K562 (cell line): ENCODE measurements around the gene GMPR. TPM values are rescaled to one million over a fixed set of nuclear protein-coding genes. Genes with fewer than 3 reads are reported as not detected.

ENCODE experiments used
- ATAC-seq: fragments of 200-7000 bp; cut with Tn5 transposase; 3 replicates; pipeline ENCODE4 v1.9.1; 2020; ENCODE audit warnings: moderate library complexity
- BruUV-seq: library from RNA; stranded (reverse); fragments of 400-500 nt; replicated peaks from 2 replicates; lab custom pipeline; 2021; lab: Mats Ljungman, UMichigan
- CTCF ChIA-PET: fragments of 300-600 bp; formaldehyde crosslinking; extraction: SDS; loops from one replicate; lab custom pipeline; 2021; ENCODE audit warnings: low intra/inter-chr PET ratio; lab: Yijun Ruan, JAX
- POLR2A ChIA-PET: fragments of 300-600, 350-650 bp; sonication (Branson Sonifier 250); formaldehyde crosslinking; extraction: SDS; loops from one replicate; lab custom pipeline; 2021; ENCODE audit warnings: antibody characterized with exemption, inconsistent platforms; lab: Yijun Ruan, JAX
- DNase-seq, 4 experiments: peaks; one replicate each; pipeline versions ENCODE4 v3.0.0 to v3.0.0-alpha.2; 2011 to 2018; ENCODE audit warnings: low spot score in 3 of 4, mixed read lengths in 3 of 4; ENCODE audit errors: extremely low read depth in 1 of 4
- FAIRE-seq: peaks from 2 replicates; lab custom pipeline; 2011; peaks lifted over from hg19 to GRCh38; lab: Jason Lieb, UNC
- H2AFZ ChIP-seq: 2 replicates; pipeline ENCODE4 v1.6.0; 2011; ENCODE audit warnings: low read depth, low read length, control low read depth, inconsistent platforms
- H3K27ac ChIP-seq: fragments of 200-600 bp; 3 replicates; pipeline ENCODE4 v1.8.0; 2011; ENCODE audit warnings: low read depth, mild to moderate bottlenecking, control low read depth, inconsistent platforms, low read length, moderate library complexity, mixed read lengths; ENCODE audit errors: extremely low read depth
- H3K27me3 ChIP-seq, 2 experiments: fragments of 300-600 bp in 1 of 2; 2 replicates in 1 of 2; 3 replicates in 1 of 2; pipeline versions ENCODE4 v1.6.0 to v1.8.0; 2011; ENCODE audit warnings: inconsistent platforms in 2 of 2, low read length in 2 of 2, mild to moderate bottlenecking in 1 of 2, mixed read lengths in 1 of 2, moderate library complexity in 1 of 2; ENCODE audit not compliant: control insufficient read depth in 2 of 2, insufficient read depth in 2 of 2
- H3K36me3 ChIP-seq: fragments of 300-600 bp; 3 replicates; pipeline ENCODE4 v1.8.0; 2011; ENCODE audit warnings: mild to moderate bottlenecking, low read length, inconsistent platforms; ENCODE audit not compliant: control insufficient read depth, insufficient read depth
- H3K4me1 ChIP-seq, 2 experiments: fragments of 200-600 bp in 1 of 2; replicated peaks in 1 of 2; 2 replicates in 1 of 2; 3 replicates in 1 of 2; pipeline versions ENCODE4 v1.5.1 to v1.8.0; 2011; ENCODE audit warnings: inconsistent platforms in 2 of 2, low read length in 2 of 2, mild to moderate bottlenecking in 1 of 2, mixed read lengths in 1 of 2, moderate library complexity in 1 of 2; ENCODE audit not compliant: control insufficient read depth in 2 of 2, insufficient read depth in 2 of 2
- H3K4me2 ChIP-seq: 2 replicates; pipeline ENCODE4 v1.6.1; 2011; ENCODE audit warnings: low read length, control low read depth, inconsistent platforms, mixed read lengths; ENCODE audit not compliant: insufficient read depth
- H3K4me3 ChIP-seq: fragments of 200-600 bp; sonication (generic), shearing (Covaris generic); 2 replicates; pipeline ENCODE4 v1.5.1; 2016; ENCODE audit warnings: control low read depth, inconsistent platforms
- H3K79me2 ChIP-seq: fragments of 200-600 bp; 3 replicates; pipeline ENCODE4 v1.8.0; 2011; ENCODE audit warnings: low read length, inconsistent platforms; ENCODE audit not compliant: control insufficient read depth, insufficient read depth
- H3K9ac ChIP-seq, 2 experiments: 2 replicates each; pipeline versions ENCODE4 v1.6.0 to v1.6.1; 2011; ENCODE audit warnings: low read depth in 2 of 2, low read length in 2 of 2, control low read depth in 1 of 2, inconsistent platforms in 1 of 2, mild to moderate bottlenecking in 1 of 2, mixed read lengths in 1 of 2; ENCODE audit not compliant: insufficient read depth in 1 of 2
- H3K9me1 ChIP-seq: one replicate; pipeline ENCODE4 v1.6.0; 2011; ENCODE audit warnings: inconsistent platforms, mild to moderate bottlenecking, low read length, moderate library complexity; ENCODE audit not compliant: control insufficient read depth, insufficient read depth
- H3K9me3 ChIP-seq: replicated peaks from 2 replicates; pipeline ENCODE4 v1.5.1; 2011; ENCODE audit warnings: low read depth, low read length, inconsistent platforms; ENCODE audit not compliant: control insufficient read depth, insufficient read depth
- H4K20me1 ChIP-seq: replicated peaks from 2 replicates; pipeline ENCODE4 v1.6.1; 2011; ENCODE audit warnings: low read length, inconsistent platforms, mixed read lengths; ENCODE audit not compliant: control insufficient read depth, insufficient read depth
- FOXA3 ChIP-seq, 2 experiments: fragments of 450-650 bp in 1 of 2; sonication (generic) in 1 of 2; formaldehyde crosslinking; IDR thresholded peaks in 1 of 2; conservative IDR thresholded peaks in 1 of 2; 2 replicates each; pipeline versions ENCODE4 v1.4.0 to v1.8.0; 2020 to 2022; ENCODE audit warnings: mild to moderate bottlenecking in 2 of 2, missing genetic modification reagents in 1 of 2
- FOXM1 ChIP-seq, 2 experiments: fragments of 450-650 bp in 1 of 2; sonication (generic) in 1 of 2; formaldehyde crosslinking in 1 of 2; IDR thresholded peaks; 2 replicates each; pipeline versions ENCODE4 v1.6.1 to v1.9.0; 2017 to 2022; ENCODE audit warnings: low read depth in 2 of 2, mild to moderate bottlenecking in 2 of 2, missing genetic modification reagents in 1 of 2, moderate library complexity in 1 of 2
- GABPA ChIP-seq: fragments of 200-800 bp; sonication (Bioruptor generic); conservative IDR thresholded peaks from 2 replicates; pipeline ENCODE4 v1.6.1; 2016; ENCODE audit warnings: low read depth, missing genetic modification characterization, missing compliant biosample characterization
- HMGXB4 ChIP-seq: sonication (generic); formaldehyde crosslinking; IDR thresholded peaks from 2 replicates; pipeline ENCODE4 v1.8.1; 2023; ENCODE audit warnings: mild to moderate bottlenecking, missing genetic modification reagents
- NFIX ChIP-seq: fragments of 250-450 bp; sonication (Bioruptor Pico); IDR thresholded peaks from 2 replicates; pipeline ENCODE4 v1.4.0; 2020; ENCODE audit warnings: low read depth, mild to moderate bottlenecking, moderate library complexity
- NR1H2 ChIP-seq: sonication (generic); formaldehyde crosslinking; IDR thresholded peaks from 2 replicates; pipeline ENCODE4 v1.4.0; 2020; ENCODE audit warnings: mild to moderate bottlenecking, missing genetic modification reagents
- PREB ChIP-seq: sonication (generic); formaldehyde crosslinking; IDR thresholded peaks from 2 replicates; pipeline ENCODE4 v1.8.1; 2023; ENCODE audit warnings: mild to moderate bottlenecking, missing genetic modification reagents
- RBBP5 ChIP-seq: fragments of 200-600 bp; sonication (generic); IDR thresholded peaks from 2 replicates; pipeline ENCODE4 v1.6.1; 2012; ENCODE audit warnings: borderline replicate concordance, mild to moderate bottlenecking, low read length, control low read depth, inconsistent platforms; ENCODE audit not compliant: insufficient read depth, poor library complexity, severe bottlenecking
- RBM25 ChIP-seq: fragments of 200-400 bp; formaldehyde crosslinking; IDR thresholded peaks from 2 replicates; pipeline ENCODE4 v1.6.1; 2018; ENCODE audit warnings: low read length, low read depth, moderate library complexity; ENCODE audit not compliant: severe bottlenecking
- XRCC3 ChIP-seq: fragments of 450-650 bp; IDR thresholded peaks from 2 replicates; pipeline ENCODE4 v1.6.1; 2017; ENCODE audit warnings: mild to moderate bottlenecking, moderate library complexity
- ZNF280A ChIP-seq: fragments of 450-650 bp; IDR thresholded peaks from 2 replicates; pipeline ENCODE4 v1.6.1; 2018; ENCODE audit warnings: mild to moderate bottlenecking, low read depth; ENCODE audit not compliant: partially characterized antibody
- ZNF398 ChIP-seq: fragments of 250-450 bp; sonication (Bioruptor Pico); IDR thresholded peaks from 2 replicates; pipeline ENCODE4 v1.8.0; 2021; ENCODE audit warnings: moderate library complexity, mild to moderate bottlenecking, inconsistent platforms
- WGBS: fragments of 100-300 bp; shearing (Covaris generic); methylation state at CpG from one replicate; pipeline ENCODE4 v1.1.6; 2016; ENCODE audit warnings: low coverage, mixed read lengths; ENCODE audit not compliant: insufficient coverage; ENCODE audit errors: missing lambda C conversion rate; 5-methylcytosine and 5-hydroxymethylcytosine counted together
- in situ Hi-C: fragments of 300-500 bp; cut with MboI; formaldehyde crosslinking; loops from 4 replicates; pipeline ENCODE4 v1.15.0; 2018; ENCODE audit warnings: inconsistent platforms, mixed read lengths
- intact Hi-C: fragments of 100-400 bp; cut with micrococcal nuclease; formaldehyde crosslinking; loops from 2 replicates; pipeline ENCODE4 v1.14.2; 2022
- polyA plus RNA-seq, 8 experiments: library from polyadenylated mRNA; depleted of rRNA in 4 of 8; stranded (reverse) in 5 of 8; unstranded in 3 of 8; fragments of >200 nt; fragmentation: Nextera tagmentation in 2 of 8; fragmentation: Illumina TruSeq in 1 of 8; extraction: Ambion mirVana in 2 of 8; extraction: Trizol in 1 of 8; gene quantifications; 2 replicates each; pipeline versions ENCODE4 v1.2.1 to v1.2.3, GENCODE V29; 2011 to 2014; ENCODE audit warnings: inconsistent platforms in 1 of 8, missing spikeins in 1 of 8
- total RNA-seq, 7 experiments: library from RNA; depleted of rRNA in 6 of 7; stranded (reverse); fragments of >200 nt in 6 of 7; fragmentation: Illumina TruSeq in 2 of 7; extraction: Trizol in 2 of 7; gene quantifications; 2 replicates each; pipeline versions ENCODE4 v1.2.1 to v1.2.3, GENCODE V29; 2011 to 2021; ENCODE audit warnings: low replicate concordance in 1 of 7

GMPR gene
- total and polyA plus RNA-seq, 9 of the 15 experiments (the other 6 are each of a cell fraction or from before 2014, with no cell fraction given), result 34.6 to 83.7 (median 49.8) TPM

- H3K4me3 ChIP-seq, result no peak overlapping the region
- intact Hi-C loops (loop anchor here (1.0 to 10.0 kb wide), 4 partner anchors 72 to 951 kb away; partner anchors contain the start of gene MYLIP), in situ Hi-C loops (no loop called here)
- no peaks in the 10 kb centered on the region for H3K9me1 ChIP-seq
- WGBS, result 92% methylated on average over 4 of the region's 4 CpGs
- CTCF ChIA-PET, result interaction anchor here (0.8 to 3.7 kb wide), 2 partner anchors 17 to 514 kb away, joined by 3 to 66 read pairs; no protein-coding TSS in a partner anchor
- H2AFZ ChIP-seq, result peak overlapping the region; percentile 67
- FAIRE-seq (no peak), DNase-seq (no peak), ATAC-seq (peak; percentile 38)
- BruUV-seq, result no TSS peak
- peaks cover 8 to 14% of the 10 kb centered on the region in 2 experiments; a peak in 4 of 5 replicates for H3K4me1 ChIP-seq
- H3K9ac ChIP-seq, result peak overlapping the region in 1 of 2 experiments; percentile 15; a peak in 1 of 4 replicates
- POLR2A ChIA-PET, result interaction anchor here (0.6 to 2.7 kb wide), 8 partner anchors 12 to 840 kb away, joined by 3 to 9 read pairs (median 4); no protein-coding TSS in a partner anchor
- H4K20me1 ChIP-seq, result no peaks in the 10 kb centered on the region
- no peaks in the 10 kb centered on the region for H3K9me3 ChIP-seq
- H3K79me2 ChIP-seq, result no peaks in the 10 kb centered on the region
- H3K36me3 ChIP-seq, result no peaks in the 10 kb centered on the region
- H3K27ac ChIP-seq, result no peak overlapping the region
- H3K27me3 ChIP-seq, result no peaks in the 10 kb centered on the region
- no peak overlapping the region for H3K4me2 ChIP-seq
- no peak for TF ChIP-seq XRCC3
- no peak for TF ChIP-seq HMGXB4 (CRISPR knock-in tag)
- TF ChIP-seq PREB (CRISPR knock-in tag), result no peak
- no peak for TF ChIP-seq FOXM1 (IDR thresholded peaks at IDR 0.05; ENCODE audit: low read depth)
- TF ChIP-seq FOXM1 (CRISPR knock-in tag; IDR thresholded peaks at IDR 0.05; ENCODE audit: low read depth), result no peak
- no peak for TF ChIP-seq ZNF280A
- 0 out of 4 replicates have a peak, but pooled peaks of 1 of the 2 experiments have one; percentile 5 for TF ChIP-seq FOXA3 (CRISPR knock-in tag; conservative IDR thresholded peaks at IDR 0.05 in 1 of 2, IDR thresholded peaks at IDR 0.05 in 1 of 2)
- TF ChIP-seq NFIX (CRISPR knock-in tag), result no peak
- no peak for TF ChIP-seq RBBP5
- no peak for TF ChIP-seq ZNF398 (CRISPR knock-in tag)
- TF ChIP-seq RBM25, result no peak
- peak; percentile 48; the same call in 1 of the 2 replicates for TF ChIP-seq GABPA
- no peak for TF ChIP-seq NR1H2
Measured at GRCh38 chr6:16205377-16206144, 32.8 kb upstream of the GMPR start.
